Activated CD4-positive, alpha-beta T cell treated with anti-CD3 and anti-CD28 coated beads, Interleukin-2, Interleukin-6, amounts not matched to agents 100 ng/mL and 50 ng/mL, durations not matched to agents 16 hours and 8 hours (primary cell): ENCODE measurements around the gene NPHP4.

Source experiments
- DNase-seq: peaks from one replicate; pipeline ENCODE4 v3.0.0-alpha.2; 2020

The NPHP4 gene

GRCh38 chr1:5949085-5949760 is 43.0 kb downstream of the NPHP4 start:
- DNase-seq: no peak

- no peak for DNase-seq
Observed at GRCh38 chr1:5948681-5949005, 43.6 kb downstream of the NPHP4 start.

- no peak for DNase-seq
Observed at GRCh38 chr1:5947978-5948680, 44.1 kb downstream of the NPHP4 start.

- no peak for DNase-seq
Observed at GRCh38 chr1:5947071-5947821, 45.0 kb downstream of the NPHP4 start.

- DNase-seq: no peak
Observed at GRCh38 chr1:5945445-5945844, 46.8 kb downstream of the NPHP4 start.

- no peak for DNase-seq
Observed at GRCh38 chr1:5944843-5945167, 47.4 kb downstream of the NPHP4 start.

GRCh38 chr1:5944154-5944842 is 47.9 kb downstream of the NPHP4 start:
- DNase-seq: no peak

- DNase-seq: no peak
Observed at GRCh38 chr1:5943343-5944124, 48.7 kb downstream of the NPHP4 start.

- DNase-seq: no peak
Observed at GRCh38 chr1:5941671-5942070, 50.6 kb downstream of the NPHP4 start.

GRCh38 chr1:5940723-5941407 is 51.4 kb downstream of the NPHP4 start:
- DNase-seq: no peak

- DNase-seq: no peak
Observed at GRCh38 chr1:5939271-5940170, 52.7 kb downstream of the NPHP4 start.

- DNase-seq: no peak
Observed at GRCh38 chr1:5938101-5938646, 54.1 kb downstream of the NPHP4 start.

GRCh38 chr1:5937373-5937857 is 54.8 kb downstream of the NPHP4 start:
- DNase-seq: no peak

- no peak for DNase-seq
Observed at GRCh38 chr1:5936621-5937372, 55.4 kb downstream of the NPHP4 start.

GRCh38 chr1:5936126-5936525 is 56.1 kb downstream of the NPHP4 start:
- no peak for DNase-seq

GRCh38 chr1:5935026-5935425 is 57.2 kb downstream of the NPHP4 start:
- DNase-seq: no peak

GRCh38 chr1:5934058-5934884 is 58.0 kb downstream of the NPHP4 start:
- no peak for DNase-seq

- no peak for DNase-seq
Observed at GRCh38 chr1:5933676-5934057, 58.6 kb downstream of the NPHP4 start.

GRCh38 chr1:5933050-5933449 is 59.2 kb downstream of the NPHP4 start:
- no peak for DNase-seq
